ENCODE results near the gene B9D1. TPM values are rescaled to one million over a fixed set of nuclear protein-coding genes. Genes with fewer than 3 reads are reported as not detected.

Gene B9D1
- total RNA-seq, 1 donor from 2014 or later, result 3.0 TPM

DNA sequence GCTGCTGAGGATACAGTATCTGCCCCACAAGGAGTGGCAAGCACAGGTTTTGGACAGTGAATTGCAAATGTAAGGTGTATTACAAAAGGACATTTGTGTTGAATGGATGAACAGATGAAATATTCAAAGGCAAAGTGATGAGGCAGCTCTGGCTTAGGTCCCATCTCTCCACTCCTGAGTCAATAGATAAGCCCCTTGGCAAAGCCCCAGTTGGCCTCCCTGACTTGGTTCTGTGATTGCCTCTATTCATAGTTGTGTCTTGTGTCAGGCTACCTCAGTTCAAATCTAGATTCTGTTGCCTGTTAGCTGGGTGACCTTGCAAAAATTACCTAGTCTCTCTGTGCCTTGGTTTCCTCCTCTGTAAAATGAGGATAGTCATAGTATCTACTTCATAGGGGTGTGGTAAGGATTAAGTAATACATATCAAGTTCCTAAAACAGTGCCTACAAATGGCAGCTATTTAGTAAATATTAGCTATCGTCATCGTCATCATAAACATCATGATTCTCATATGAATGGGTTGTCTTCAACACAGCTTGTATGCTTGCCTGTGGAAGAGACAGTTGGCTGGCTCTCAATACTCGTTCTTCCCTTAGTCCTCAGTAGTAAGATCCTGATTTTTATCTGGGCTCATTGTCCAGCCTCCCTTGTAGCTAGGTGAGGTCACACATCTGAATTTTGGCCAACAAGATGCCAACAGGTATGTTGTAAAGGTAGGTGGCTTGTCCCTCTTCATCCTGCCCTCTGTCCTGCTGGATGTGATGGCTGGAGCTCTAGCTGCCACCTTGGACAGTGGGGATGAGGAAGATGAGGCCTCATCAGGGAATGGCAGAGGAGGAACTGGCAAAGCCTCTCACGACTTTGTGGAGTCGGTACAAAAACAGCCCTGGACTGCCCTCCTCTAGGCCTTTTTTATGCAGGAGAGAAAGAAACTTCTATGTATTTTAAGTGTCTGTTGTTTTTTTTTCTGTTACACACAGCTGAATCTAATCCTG lies 26.6 kb upstream of the B9D1 start:
- DNase-seq (ENCODE audit: low spot score) (no peak), ATAC-seq (peak; percentile 42)

- DNase-seq (ENCODE audit: low spot score) (no peak), ATAC-seq (no peak)
Measured at GRCh38 chr17:19387921-19388521, 25.5 kb upstream of the B9D1 start.

- DNase-seq (ENCODE audit: low spot score) (no peak), ATAC-seq (peak; percentile 16)
Measured at GRCh38 chr17:19386974-19387920, 24.7 kb upstream of the B9D1 start, which contains the start of gene MFAP4. Gene MFAP4, minus strand, starts transcription at chr17:19387190. Its CDS starts 35 bp downstream, at chr17:19387155.

- ATAC-seq, result peak; percentile 57
- DNase-seq (ENCODE audit: low spot score), result no peak
Measured at GRCh38 chr17:19386051-19386929, 23.8 kb upstream of the B9D1 start.

DNA sequence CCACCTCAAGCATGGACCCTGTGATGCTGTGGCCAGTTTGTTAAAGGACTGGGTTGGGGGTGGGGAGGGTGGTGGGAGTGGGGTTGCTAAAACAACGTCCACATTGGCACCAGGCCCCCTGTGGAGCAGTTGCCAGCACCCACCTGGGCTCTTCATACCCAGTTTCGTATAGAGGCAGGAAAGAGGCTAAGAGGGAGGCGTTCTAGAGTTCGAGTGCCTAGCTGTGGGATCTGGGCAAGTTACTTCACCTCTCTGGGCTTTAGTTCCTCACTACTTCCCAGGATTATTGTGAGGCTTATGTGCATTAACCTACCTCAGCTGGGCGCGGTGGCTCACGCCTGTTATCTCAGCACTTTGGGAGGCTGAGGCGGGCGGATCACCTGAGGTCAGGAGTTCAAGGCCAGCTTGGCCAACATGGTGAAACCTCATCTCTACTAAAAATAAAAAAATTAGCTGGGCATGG lies 23.0 kb upstream of the B9D1 start:
- DNase-seq (ENCODE audit: low spot score), result no peak

DNA sequence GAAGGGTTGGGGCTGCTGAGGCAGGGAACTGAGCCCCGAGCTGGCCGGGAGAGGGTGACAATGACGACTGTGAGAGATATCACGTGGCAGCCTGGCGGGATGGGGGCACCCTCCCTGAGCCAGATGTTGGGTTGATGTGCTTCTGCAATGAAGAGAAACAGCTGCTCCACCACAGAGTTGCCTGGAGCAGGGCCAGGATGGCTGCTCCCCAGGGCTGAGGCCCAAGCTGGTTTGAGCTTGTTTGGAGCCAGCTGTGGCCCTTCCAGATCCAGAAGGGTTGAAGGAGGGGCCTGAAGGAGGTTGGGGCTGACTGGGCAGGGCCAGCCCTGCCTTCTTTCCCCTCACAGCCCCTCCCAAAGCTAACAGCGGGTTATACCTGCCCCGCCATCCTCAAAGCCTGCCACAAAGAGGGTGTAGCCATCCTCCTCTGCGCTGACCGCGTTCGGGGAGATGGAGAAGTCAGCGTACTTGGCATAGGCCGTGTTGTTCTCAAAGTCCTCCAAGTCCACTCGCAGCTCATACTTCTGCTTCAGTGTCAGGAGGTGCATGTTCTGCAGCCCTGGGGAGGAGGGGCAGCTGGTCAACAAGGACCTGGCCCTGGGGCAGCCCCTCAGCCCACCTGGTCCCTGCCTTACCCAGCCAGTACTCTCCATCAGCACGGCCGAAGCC lies 22.3 kb upstream of the B9D1 start:
- ATAC-seq, result peak; percentile 26

More for the DNA sequence above, 23.0 kb upstream of the B9D1 start:
- ATAC-seq, result no peak

DNA sequence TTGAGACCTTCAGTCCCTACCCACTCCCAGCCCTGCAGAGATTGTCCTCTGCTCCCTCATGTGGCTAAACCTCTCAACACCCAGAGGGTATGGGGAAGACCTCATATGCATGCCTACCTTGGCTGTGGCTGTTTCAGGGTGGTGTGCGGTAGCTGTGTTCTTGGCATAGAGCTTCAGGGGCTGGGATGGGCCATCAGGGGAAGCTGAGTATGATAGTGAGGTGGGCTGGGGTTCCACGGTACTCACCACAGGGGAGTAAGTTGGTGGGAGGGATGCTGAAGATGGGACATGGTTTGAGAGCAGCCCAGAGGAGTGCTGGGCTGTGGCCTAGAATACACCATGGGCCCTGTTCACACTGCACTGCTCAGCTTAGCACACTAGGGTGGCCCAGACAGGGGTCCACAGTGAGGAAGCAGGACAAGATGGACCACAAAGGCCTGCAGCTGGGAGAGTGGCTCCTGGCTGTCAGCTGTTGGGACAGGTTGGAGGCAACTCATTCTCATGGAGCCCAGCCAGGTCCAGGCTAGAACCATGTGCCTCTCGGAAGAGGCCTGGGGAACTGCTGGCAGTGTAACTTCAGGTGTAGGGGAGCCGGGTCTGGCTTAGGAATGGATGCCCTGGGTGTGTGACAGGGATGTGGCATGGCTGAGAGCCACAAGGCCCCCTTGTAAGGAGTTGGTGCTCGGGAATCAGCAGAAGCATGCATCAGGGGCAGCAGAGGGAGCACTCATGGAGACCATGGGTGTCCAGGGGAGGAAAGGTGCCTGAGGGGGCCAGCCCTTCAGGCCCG lies 21.4 kb upstream of the B9D1 start:
- ATAC-seq (no peak), DNase-seq (ENCODE audit: low spot score) (no peak)

More for the DNA sequence above, 22.3 kb upstream of the B9D1 start:
- no peak for DNase-seq (ENCODE audit: low spot score)

- DNase-seq (ENCODE audit: low spot score) (no peak), ATAC-seq (no peak)
Measured at GRCh38 chr17:19382531-19383444, 20.3 kb upstream of the B9D1 start.

- DNase-seq (ENCODE audit: low spot score) (no peak), ATAC-seq (no peak)
Measured at GRCh38 chr17:19381741-19382444, 19.4 kb upstream of the B9D1 start.

DNA sequence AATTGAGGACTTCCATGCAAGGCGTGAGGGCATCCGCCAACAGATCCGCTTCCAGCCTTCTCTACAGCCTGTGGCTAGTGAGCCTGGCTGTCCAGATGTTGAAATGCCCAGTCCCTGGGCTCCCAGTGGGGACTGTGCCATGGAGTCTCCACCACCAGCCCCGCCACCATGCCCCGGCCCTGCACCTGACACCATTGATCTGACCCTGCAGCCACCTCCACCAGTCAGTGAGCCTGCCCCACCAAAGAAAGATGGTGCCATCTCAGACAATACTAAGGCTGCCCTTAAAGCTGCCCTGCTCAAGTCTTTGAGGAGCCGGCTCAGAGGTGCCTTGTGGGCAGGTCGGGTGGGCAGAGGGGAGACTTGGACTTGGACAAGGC lies 18.8 kb upstream of the B9D1 start:
- DNase-seq (ENCODE audit: low spot score), result no peak
- ATAC-seq, result no peak

- no peak for ATAC-seq
Measured at GRCh38 chr17:19380481-19381301, 18.2 kb upstream of the B9D1 start.

DNA sequence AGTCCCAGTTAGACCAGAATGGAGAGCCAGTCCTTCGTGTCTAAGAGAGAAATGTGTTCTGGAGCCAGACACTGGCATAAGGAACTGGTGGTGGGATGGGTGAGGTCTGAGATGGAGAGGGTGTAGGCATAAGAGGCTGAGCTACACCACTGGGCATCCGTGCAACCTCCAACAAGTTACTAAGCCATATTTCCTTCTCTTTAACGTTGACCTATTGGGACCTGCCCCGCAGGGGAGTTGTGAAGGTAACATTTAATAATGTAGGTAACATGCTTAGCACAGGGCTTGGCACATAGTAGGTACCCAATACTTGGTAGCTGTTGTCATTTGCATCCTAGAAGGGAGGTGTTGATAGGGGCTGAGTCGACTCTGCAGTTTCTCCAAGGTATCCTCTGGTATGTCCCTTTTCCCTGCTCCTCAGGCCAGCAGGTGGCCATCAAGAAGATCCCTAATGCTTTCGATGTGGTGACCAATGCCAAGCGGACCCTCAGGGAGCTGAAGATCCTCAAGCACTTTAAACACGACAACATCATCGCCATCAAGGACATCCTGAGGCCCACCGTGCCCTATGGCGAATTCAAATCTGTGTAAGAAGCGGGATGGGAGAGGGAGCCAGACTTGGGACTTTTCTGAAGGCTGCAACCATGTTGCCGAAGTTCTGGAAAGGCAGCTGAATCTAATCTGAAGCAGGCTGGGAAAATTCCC lies 17.0 kb upstream of the B9D1 start:
- peak; percentile 40 for DNase-seq (ENCODE audit: low spot score)
- ATAC-seq, result no peak

More at GRCh38 chr17:19380481-19381301, 18.2 kb upstream of the B9D1 start:
- DNase-seq (ENCODE audit: low spot score), result no peak

DNA sequence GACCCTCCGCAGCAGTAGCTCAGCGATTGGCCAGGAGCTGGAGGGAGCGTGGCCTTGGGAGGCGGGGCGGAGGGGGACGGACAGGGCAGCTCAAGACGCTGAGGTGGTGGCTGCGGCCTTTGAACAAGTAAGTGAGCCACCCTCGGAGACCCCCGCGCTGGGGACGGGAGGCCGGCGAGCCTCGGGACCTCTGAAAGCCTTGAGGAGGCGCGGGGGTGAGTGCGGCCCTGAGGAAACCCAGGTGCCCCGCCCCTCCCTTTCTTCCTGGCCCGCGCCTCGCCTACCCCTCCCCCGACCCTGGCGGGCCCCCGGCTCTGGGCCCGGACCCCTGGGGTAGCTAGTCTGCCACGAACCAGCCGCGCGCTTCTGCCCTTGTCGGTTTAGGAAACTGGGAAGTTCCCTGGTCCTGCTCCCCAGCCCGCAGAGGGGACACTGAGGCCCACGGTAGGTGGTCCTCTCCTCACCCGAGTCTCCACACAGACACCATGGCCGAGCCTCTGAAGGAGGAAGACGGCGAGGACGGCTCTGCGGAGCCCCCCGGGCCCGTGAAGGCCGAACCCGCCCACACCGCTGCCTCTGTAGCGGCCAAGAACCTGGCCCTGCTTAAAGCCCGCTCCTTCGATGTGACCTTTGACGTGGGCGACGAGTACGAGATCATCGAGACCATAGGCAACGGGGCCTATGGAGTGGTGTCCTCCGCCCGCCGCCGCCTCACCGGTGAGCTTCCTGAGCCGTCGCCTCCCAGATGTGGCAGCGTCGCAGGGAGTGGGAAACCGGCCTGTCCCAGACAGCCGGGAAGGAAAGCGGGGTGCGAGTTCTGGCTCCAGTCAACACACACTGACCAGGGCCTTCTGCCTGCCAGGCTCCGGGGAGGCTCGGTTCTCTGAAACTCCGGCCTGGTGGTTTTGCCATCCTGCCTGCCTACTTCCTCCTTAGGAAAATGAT lies 16.2 kb upstream of the B9D1 start, which contains the start of gene MAPK7:
Gene MAPK7, plus strand, starts transcription at position 83 of the 945 bp plus-strand sequence. Its CDS starts 403 bp downstream, at position 486.
- ATAC-seq, result no peak
- peak; percentile 53 for DNase-seq (ENCODE audit: low spot score)

Measured in left lobe of liver (tissue), 2 donors.